H9 (cell line): ENCODE results near the gene ASB18. TPM values are rescaled to one million over a fixed set of nuclear protein-coding genes. Genes with fewer than 3 reads are reported as not detected.

Experiments
- DNase-seq: peaks from one replicate; pipeline ENCODE4 v3.0.0-alpha.2; 2017
- H2AFZ ChIP-seq: one replicate; pipeline ENCODE4 v1.6.1; 2013; ENCODE audit warnings: mild to moderate bottlenecking, low read length, control low read depth, moderate library complexity
- H2AK5ac ChIP-seq: 2 replicates; pipeline ENCODE4 v1.6.1; 2013; ENCODE audit warnings: low read length, control low read depth, mixed read lengths; ENCODE audit not compliant: insufficient read length
- H2BK120ac ChIP-seq: one replicate; pipeline ENCODE4 v1.6.1; 2013; ENCODE audit warnings: low read depth, mild to moderate bottlenecking, low read length, control low read depth, inconsistent platforms; ENCODE audit not compliant: poor library complexity, severe bottlenecking
- H2BK12ac ChIP-seq: 2 replicates; pipeline ENCODE4 v1.6.1; 2013; ENCODE audit warnings: low read length, control low read depth, mixed read lengths, low read depth; ENCODE audit not compliant: insufficient read length
- H2BK15ac ChIP-seq: 2 replicates; pipeline ENCODE4 v1.6.1; 2013; ENCODE audit warnings: low read depth, low read length, control low read depth
- H2BK20ac ChIP-seq: one replicate; pipeline ENCODE4 v1.6.1; 2013; ENCODE audit warnings: low read depth, mild to moderate bottlenecking, low read length, control low read depth, inconsistent platforms; ENCODE audit not compliant: poor library complexity, severe bottlenecking
- H2BK5ac ChIP-seq: 2 replicates; pipeline ENCODE4 v1.6.1; 2013; ENCODE audit warnings: low read length, control low read depth, mixed read lengths; ENCODE audit not compliant: insufficient read length
- H3K14ac ChIP-seq: 2 replicates; pipeline ENCODE4 v1.6.1; 2013; ENCODE audit warnings: low read length, control low read depth; ENCODE audit not compliant: insufficient read depth
- H3K18ac ChIP-seq: 2 replicates; pipeline ENCODE4 v1.6.1; 2013; ENCODE audit warnings: low read depth, mild to moderate bottlenecking, mixed read lengths, low read length, control low read depth; ENCODE audit not compliant: insufficient read length
- H3K23ac ChIP-seq: 2 replicates; pipeline ENCODE4 v1.6.1; 2013; ENCODE audit warnings: low read length, control low read depth, mixed read lengths, low read depth; ENCODE audit not compliant: insufficient read length
- H3K23me2 ChIP-seq: 2 replicates; pipeline ENCODE4 v1.6.1; 2013; ENCODE audit warnings: low read depth, mild to moderate bottlenecking, mixed read lengths, low read length, control low read depth; ENCODE audit not compliant: insufficient read length, poor library complexity, severe bottlenecking
- H3K27ac ChIP-seq: 2 replicates; pipeline ENCODE4 v1.5.1; 2013; ENCODE audit warnings: low read length, control low read depth, mixed read lengths, low read depth; ENCODE audit not compliant: insufficient read length
- H3K27me3 ChIP-seq: 2 replicates; pipeline ENCODE4 v1.6.1; 2013; ENCODE audit warnings: low read length, control low read depth, inconsistent platforms; ENCODE audit not compliant: insufficient read depth
- H3K4ac ChIP-seq: 2 replicates; pipeline ENCODE4 v1.6.1; 2013; ENCODE audit warnings: low read depth, mild to moderate bottlenecking, control low read depth, inconsistent platforms, low read length, moderate library complexity
- H3K4me1 ChIP-seq: 2 replicates; pipeline ENCODE4 v1.6.1; 2013; ENCODE audit warnings: low read length, control low read depth, inconsistent platforms; ENCODE audit not compliant: insufficient read depth
- H3K4me2 ChIP-seq: 2 replicates; pipeline ENCODE4 v1.6.1; 2013; ENCODE audit warnings: low read length, control low read depth, mixed read lengths; ENCODE audit not compliant: insufficient read length, insufficient read depth
- H3K56ac ChIP-seq: 2 replicates; pipeline ENCODE4 v1.6.1; 2013; ENCODE audit warnings: low read depth, mild to moderate bottlenecking, mixed read lengths, low read length, control low read depth; ENCODE audit not compliant: insufficient read length
- H3K79me1 ChIP-seq: 2 replicates; pipeline ENCODE4 v1.6.1; 2013; ENCODE audit warnings: low read depth, mild to moderate bottlenecking, moderate library complexity, low read length, control low read depth, inconsistent platforms; ENCODE audit not compliant: insufficient read depth, poor library complexity, severe bottlenecking
- H3K79me2 ChIP-seq: 2 replicates; pipeline ENCODE4 v1.6.1; 2013; ENCODE audit warnings: low read length, control low read depth, inconsistent platforms; ENCODE audit not compliant: insufficient read depth
- H3K9ac ChIP-seq: 2 replicates; pipeline ENCODE4 v1.6.1; 2013; ENCODE audit warnings: low read length, control low read depth, mixed read lengths; ENCODE audit not compliant: insufficient read length; ENCODE audit errors: extremely low read depth
- H3K9me3 ChIP-seq: one replicate; pipeline ENCODE4 v1.6.1; 2013; ENCODE audit warnings: low read depth, low read length, inconsistent platforms; ENCODE audit not compliant: control insufficient read depth
- H3T11ph ChIP-seq: one replicate; pipeline ENCODE4 v1.6.1; 2013; ENCODE audit warnings: mild to moderate bottlenecking, low read length, control low read depth, inconsistent platforms
- H4K20me1 ChIP-seq: one replicate; pipeline ENCODE4 v1.6.1; 2013; ENCODE audit not compliant: control insufficient read depth, insufficient read length, insufficient read depth
- H4K5ac ChIP-seq: 2 replicates; pipeline ENCODE4 v1.6.1; 2013; ENCODE audit warnings: low read depth, mild to moderate bottlenecking, mixed read lengths, low read length, control low read depth; ENCODE audit not compliant: insufficient read length
- H4K8ac ChIP-seq: replicated peaks from 2 replicates; pipeline ENCODE4 v1.6.1; 2013; ENCODE audit warnings: low read length, control low read depth, mixed read lengths, low read depth; ENCODE audit not compliant: insufficient read length
- H4K91ac ChIP-seq: 2 replicates; pipeline ENCODE4 v1.6.1; 2013; ENCODE audit warnings: low read depth, mild to moderate bottlenecking, moderate library complexity, mixed read lengths, low read length, control low read depth; ENCODE audit not compliant: insufficient read length
- H3K27ac Mint-ChIP-seq, 3 experiments: 2 replicates in 2 of 3; 3 replicates in 1 of 3; pipeline ENCODE4 v1.8.0; 2020 to 2021; ENCODE audit warnings: mixed read lengths in 3 of 3, mild to moderate bottlenecking in 1 of 3, moderate library complexity in 1 of 3
- H3K27me3 Mint-ChIP-seq: 2 replicates; pipeline ENCODE4 v1.8.0; 2021; ENCODE audit warnings: low read depth, mild to moderate bottlenecking, moderate library complexity, mixed read lengths
- H3K36me3 Mint-ChIP-seq, 3 experiments: 2 replicates in 2 of 3; 3 replicates in 1 of 3; pipeline ENCODE4 v1.8.0; 2020 to 2021; ENCODE audit warnings: low read depth in 3 of 3, mixed read lengths in 3 of 3; ENCODE audit not compliant: insufficient read depth in 1 of 3
- H3K4me1 Mint-ChIP-seq, 2 experiments: 2 replicates each; pipeline ENCODE4 v1.8.0; 2020; ENCODE audit warnings: mixed read lengths in 2 of 2
- H3K4me3 Mint-ChIP-seq, 2 experiments: 2 replicates in 1 of 2; 3 replicates in 1 of 2; pipeline ENCODE4 v1.8.0; 2020 to 2021; ENCODE audit warnings: mild to moderate bottlenecking in 2 of 2, mixed read lengths in 2 of 2, moderate library complexity in 1 of 2
- H3K9me3 Mint-ChIP-seq, 2 experiments: 2 replicates in 1 of 2; 3 replicates in 1 of 2; pipeline ENCODE4 v1.8.0; 2020; ENCODE audit warnings: mild to moderate bottlenecking in 2 of 2, mixed read lengths in 2 of 2, moderate library complexity in 1 of 2
- CTCF ChIP-seq: fragments of 200-600 bp; sonication (generic); conservative IDR thresholded peaks from 3 replicates; pipeline ENCODE4 v1.8.0; 2021; ENCODE audit warnings: antibody characterized with exemption, mild to moderate bottlenecking
- WGBS: extraction: QIAGEN DNeasy Blood & Tissue Kit; methylation state at CpG from one replicate; pipeline ENCODE4 v1.1.7; 2013; ENCODE audit warnings: missing lambda C conversion rate, low lambda C conversion rate, mixed read lengths; ENCODE audit not compliant: insufficient read length; ENCODE audit errors: extremely low coverage; 5-methylcytosine and 5-hydroxymethylcytosine counted together
- total RNA-seq: library from RNA; stranded (reverse); gene quantifications from 2 replicates; pipeline ENCODE4 v1.2.1, GENCODE V29; 2021

Gene ASB18
- total RNA-seq, 1 experiment from 2014 or later = not detected

- H3K4me2 ChIP-seq = no peak overlapping the region
- H3K27ac ChIP-seq = no peak overlapping the region
- no peak overlapping the region for H2AK5ac ChIP-seq
- H2BK120ac ChIP-seq = no peak overlapping the region
- DNase-seq = no peak
- no peak overlapping the region for H3K4me3 Mint-ChIP-seq
- no peaks in the 10 kb centered on the region for H4K20me1 ChIP-seq
- no peak overlapping the region for H2BK12ac ChIP-seq
- no peaks in the 10 kb centered on the region for H3K27me3 ChIP-seq
- H2AFZ ChIP-seq = no peak overlapping the region
- WGBS = no CpG with 5 or more reads among the region's 25 CpGs
- no peaks in the 10 kb centered on the region for H3K4me1 ChIP-seq
- H3K23me2 ChIP-seq = no peaks in the 10 kb centered on the region
- no peak overlapping the region for H3K56ac ChIP-seq
- no peak overlapping the region for H3T11ph ChIP-seq
- peaks cover 10 to 12% of the 10 kb centered on the region in 2 experiments; a peak in 3 of 4 replicates for H3K4me1 Mint-ChIP-seq
- H3K14ac ChIP-seq = no peak overlapping the region; the same call in 1 of the 2 replicates
- H3K9ac ChIP-seq = no peak overlapping the region
- H3K79me1 ChIP-seq = no peaks in the 10 kb centered on the region
- H4K8ac ChIP-seq = no peak overlapping the region
- no peak overlapping the region for H2BK15ac ChIP-seq
- no peaks in the 10 kb centered on the region; a peak in 1 of 7 replicates for H3K36me3 Mint-ChIP-seq
- H3K27me3 Mint-ChIP-seq = peaks cover 13% of the 10 kb centered on the region
- H3K4ac ChIP-seq = no peak overlapping the region
- no peaks in the 10 kb centered on the region for H3K79me2 ChIP-seq
- no peak overlapping the region for H3K23ac ChIP-seq
- no peaks in the 10 kb centered on the region; a peak in 1 of 5 replicates for H3K9me3 Mint-ChIP-seq
- no peaks in the 10 kb centered on the region for H3K9me3 ChIP-seq
- no peak overlapping the region for H4K91ac ChIP-seq
- no peak overlapping the region for H2BK5ac ChIP-seq
- H4K5ac ChIP-seq = no peak overlapping the region
- H3K27ac Mint-ChIP-seq = peak overlapping the region in 1 of 3 experiments; percentile 78; a peak in 2 of 7 replicates
- H2BK20ac ChIP-seq = no peak overlapping the region
- TF ChIP-seq CTCF = no peak
- no peak overlapping the region for H3K18ac ChIP-seq
Observed at GRCh38 chr2:236211296-236211695, 52.9 kb downstream of the ASB18 start.
